WTC11 (cell line): ENCODE measurements around the gene MT1G. TPM values are rescaled to one million over a fixed set of nuclear protein-coding genes. Genes with fewer than 3 reads are reported as not detected.

Experiments
- ATAC-seq: fragments of 200-7000 bp; cut with Tn5 transposase; 2 replicates; pipeline ENCODE4 v1.10.0; 2021; ENCODE audit warnings: mild to moderate bottlenecking, moderate library complexity
- CTCF ChIA-PET: fragments of 300-600 bp; sonication (Branson Sonifier 250); formaldehyde crosslinking; loops from one replicate; lab custom pipeline; 2021; ENCODE audit warnings: antibody characterized with exemption; lab: Charles Lee
- POLR2A ChIA-PET: fragments of 350-600 bp; sonication (Branson Sonifier 250); formaldehyde crosslinking; loops from one replicate; lab custom pipeline; 2021; ENCODE audit warnings: antibody characterized with exemption; lab: Charles Lee
- DNase-seq: peaks from one replicate; pipeline ENCODE4 v3.0.0; 2021; ENCODE audit warnings: low spot score
- H3K27ac Mint-ChIP-seq: 2 replicates; pipeline ENCODE4 v1.8.0; 2021; ENCODE audit warnings: mixed read lengths
- H3K27me3 Mint-ChIP-seq: 2 replicates; pipeline ENCODE4 v1.8.0; 2021; ENCODE audit warnings: low read depth, mild to moderate bottlenecking, moderate library complexity, mixed read lengths
- H3K36me3 Mint-ChIP-seq: 2 replicates; pipeline ENCODE4 v1.8.0; 2021; ENCODE audit warnings: mixed read lengths
- H3K4me1 Mint-ChIP-seq: 2 replicates; pipeline ENCODE4 v1.8.0; 2022; ENCODE audit warnings: mixed read lengths
- H3K4me3 Mint-ChIP-seq: 2 replicates; pipeline ENCODE4 v1.8.0; 2021; ENCODE audit warnings: mild to moderate bottlenecking, moderate library complexity, mixed read lengths
- H3K9me3 Mint-ChIP-seq: 2 replicates; pipeline ENCODE4 v1.8.0; 2021; ENCODE audit warnings: mixed read lengths
- GTF2I ChIP-seq: fragments of 250-450 bp; sonication (Bioruptor Pico); conservative IDR thresholded peaks from 2 replicates; pipeline ENCODE4 v1.4.0; 2021; ENCODE audit warnings: mild to moderate bottlenecking
- RORB ChIP-seq: fragments of 250-450 bp; sonication (Bioruptor Pico); IDR thresholded peaks from 2 replicates; pipeline ENCODE4 v1.9.0; 2021; ENCODE audit warnings: mild to moderate bottlenecking
- SMAD3 ChIP-seq: sonication (generic); formaldehyde crosslinking; IDR thresholded peaks from 2 replicates; pipeline ENCODE4 v1.8.0; 2022; ENCODE audit warnings: missing genetic modification reagents, mild to moderate bottlenecking, borderline replicate concordance
- TP53 ChIP-seq: sonication (generic); formaldehyde crosslinking; IDR thresholded peaks from 2 replicates; pipeline ENCODE4 v1.8.1; 2023; ENCODE audit warnings: mild to moderate bottlenecking, missing genetic modification reagents
- ZBTB21 ChIP-seq: sonication (generic); formaldehyde crosslinking; IDR thresholded peaks from 2 replicates; pipeline ENCODE4 v1.8.1; 2023; ENCODE audit warnings: mild to moderate bottlenecking, missing genetic modification reagents, borderline replicate concordance
- ZNF121 ChIP-seq: sonication (generic); formaldehyde crosslinking; IDR thresholded peaks from 2 replicates; pipeline ENCODE4 v1.8.0; 2023; ENCODE audit warnings: missing genetic modification reagents
- ZNF138 ChIP-seq: sonication (generic); formaldehyde crosslinking; conservative IDR thresholded peaks from 2 replicates; pipeline ENCODE4 v1.8.1; 2022; ENCODE audit warnings: mild to moderate bottlenecking, moderate library complexity, missing genetic modification reagents
- ZNF396 ChIP-seq: fragments of 250-450 bp; sonication (Bioruptor Pico); IDR thresholded peaks from 2 replicates; pipeline ENCODE4 v1.8.0; 2021; ENCODE audit warnings: mild to moderate bottlenecking, moderate library complexity, borderline replicate concordance
- ZNF423 ChIP-seq: fragments of 250-450 bp; sonication (Bioruptor Pico); IDR thresholded peaks from 2 replicates; pipeline ENCODE4 v2.1.2; 2022; ENCODE audit warnings: mild to moderate bottlenecking, moderate library complexity
- total RNA-seq: library from RNA; stranded (reverse); gene quantifications from 3 replicates; pipeline ENCODE4 v1.2.3, GENCODE V29; 2021
- TF ChIP-seq, protein P1 (sequence below): sonication (generic); formaldehyde crosslinking; IDR thresholded peaks from 2 replicates; pipeline ENCODE4 v1.8.0; 2022; ENCODE audit warnings: mild to moderate bottlenecking, missing genetic modification reagents
- TF ChIP-seq, protein P2 (sequence below): sonication (generic); formaldehyde crosslinking; IDR thresholded peaks from 2 replicates; pipeline ENCODE4 v1.8.1; 2023; ENCODE audit warnings: mild to moderate bottlenecking, missing genetic modification reagents
- TF ChIP-seq, protein P3 (sequence below): sonication (generic); formaldehyde crosslinking; IDR thresholded peaks from 2 replicates; pipeline ENCODE4 v1.8.0; 2023; ENCODE audit warnings: mild to moderate bottlenecking, missing genetic modification reagents
- TF ChIP-seq, protein P4 (sequence below): sonication (generic); formaldehyde crosslinking; IDR thresholded peaks from 2 replicates; pipeline ENCODE4 v1.8.1; 2022; ENCODE audit warnings: mild to moderate bottlenecking, moderate library complexity, missing genetic modification reagents
- TF ChIP-seq, protein P5 (sequence below): fragments of 250-450 bp; sonication (Bioruptor Pico); IDR thresholded peaks from 2 replicates; pipeline ENCODE4 v1.9.0; 2021; ENCODE audit warnings: mild to moderate bottlenecking, borderline replicate concordance

Gene MT1G
- total RNA-seq, 1 experiment from 2014 or later: 333 TPM

DNA sequence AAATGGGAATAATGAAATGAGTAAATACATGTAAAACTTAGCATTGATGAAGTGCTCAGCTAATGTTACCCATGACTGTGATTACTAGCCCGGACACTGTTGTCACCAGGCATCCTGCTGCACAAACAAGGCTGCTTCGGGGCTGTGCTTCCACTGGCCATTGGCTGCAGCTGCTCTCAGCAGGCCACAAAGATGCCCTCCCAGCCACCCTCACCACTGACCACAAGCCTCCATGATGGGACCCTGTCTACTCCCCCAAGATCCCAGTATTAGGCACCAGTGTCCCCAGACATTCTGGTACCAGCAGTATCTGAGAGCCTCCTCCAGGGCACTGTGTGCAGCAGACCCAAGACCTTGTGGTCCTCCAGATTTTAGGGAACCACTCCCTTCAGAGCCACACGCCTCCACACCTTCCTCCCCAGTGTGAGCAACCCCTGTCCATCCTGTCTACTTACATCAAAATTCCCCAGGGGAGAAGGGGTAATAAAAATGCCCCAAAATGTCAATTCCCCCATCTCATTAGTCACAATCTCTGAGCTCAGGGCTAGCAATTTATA lies 42.4 kb upstream of the MT1G start (continued):
- no peak for TF ChIP-seq TP53
- TF ChIP-seq, protein P1, sequence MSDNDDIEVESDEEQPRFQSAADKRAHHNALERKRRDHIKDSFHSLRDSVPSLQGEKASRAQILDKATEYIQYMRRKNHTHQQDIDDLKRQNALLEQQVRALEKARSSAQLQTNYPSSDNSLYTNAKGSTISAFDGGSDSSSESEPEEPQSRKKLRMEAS (CRISPR knock-in tag): no peak
- TF ChIP-seq ZNF138 (CRISPR knock-in tag): no peak
- TF ChIP-seq ZNF396 (CRISPR knock-in tag): no peak
- TF ChIP-seq SMAD3 (CRISPR knock-in tag): no peak
- TF ChIP-seq, protein P2, sequence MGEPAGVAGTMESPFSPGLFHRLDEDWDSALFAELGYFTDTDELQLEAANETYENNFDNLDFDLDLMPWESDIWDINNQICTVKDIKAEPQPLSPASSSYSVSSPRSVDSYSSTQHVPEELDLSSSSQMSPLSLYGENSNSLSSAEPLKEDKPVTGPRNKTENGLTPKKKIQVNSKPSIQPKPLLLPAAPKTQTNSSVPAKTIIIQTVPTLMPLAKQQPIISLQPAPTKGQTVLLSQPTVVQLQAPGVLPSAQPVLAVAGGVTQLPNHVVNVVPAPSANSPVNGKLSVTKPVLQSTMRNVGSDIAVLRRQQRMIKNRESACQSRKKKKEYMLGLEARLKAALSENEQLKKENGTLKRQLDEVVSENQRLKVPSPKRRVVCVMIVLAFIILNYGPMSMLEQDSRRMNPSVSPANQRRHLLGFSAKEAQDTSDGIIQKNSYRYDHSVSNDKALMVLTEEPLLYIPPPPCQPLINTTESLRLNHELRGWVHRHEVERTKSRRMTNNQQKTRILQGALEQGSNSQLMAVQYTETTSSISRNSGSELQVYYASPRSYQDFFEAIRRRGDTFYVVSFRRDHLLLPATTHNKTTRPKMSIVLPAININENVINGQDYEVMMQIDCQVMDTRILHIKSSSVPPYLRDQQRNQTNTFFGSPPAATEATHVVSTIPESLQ: no peak

DNA sequence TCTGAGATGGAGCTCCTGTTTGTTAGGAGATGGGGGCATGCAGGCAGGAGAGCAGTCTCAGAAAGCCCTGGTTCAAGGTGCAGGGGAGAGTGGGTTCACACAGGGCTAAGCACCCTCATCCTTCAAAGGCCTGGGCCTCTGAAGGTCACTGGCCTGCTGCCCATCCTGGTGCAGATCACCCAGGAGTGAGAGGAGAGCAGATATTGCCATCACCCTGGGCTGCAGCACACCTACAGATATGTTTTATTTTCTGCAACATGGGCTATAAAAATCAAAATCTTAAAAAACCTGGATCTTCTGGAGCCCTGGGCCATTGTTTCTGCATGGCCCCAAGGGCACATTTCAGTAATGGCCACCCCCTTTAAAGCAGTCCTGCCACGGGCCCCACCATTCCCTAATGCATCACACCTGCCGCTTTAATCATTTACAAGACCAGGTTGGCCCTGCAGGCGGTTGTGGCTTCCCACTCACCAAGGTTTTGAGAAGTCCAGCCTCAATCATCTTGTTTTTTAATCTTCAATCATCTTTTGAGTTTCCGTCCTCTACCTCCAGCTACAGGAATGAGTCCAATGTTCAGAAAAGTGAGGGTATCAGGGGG lies 41.7 kb upstream of the MT1G start:
- POLR2A ChIA-PET: interaction anchor here (0.6 kb wide), 1 partner anchor 52 kb away, joined by 4 read pairs; no protein-coding TSS in a partner anchor
- no peak overlapping the region for H3K27ac Mint-ChIP-seq
- ATAC-seq (no peak), DNase-seq (no peak)
- peaks cover 4% of the 10 kb centered on the region; the same call in 1 of the 2 replicates for H3K27me3 Mint-ChIP-seq
- peaks cover 5% of the 10 kb centered on the region; the same call in 1 of the 2 replicates for H3K9me3 Mint-ChIP-seq
- H3K4me3 Mint-ChIP-seq: no peak overlapping the region
- peaks cover 13% of the 10 kb centered on the region for H3K4me1 Mint-ChIP-seq
- H3K36me3 Mint-ChIP-seq: no peaks in the 10 kb centered on the region
- CTCF ChIA-PET: interaction anchor here (0.7 to 2.3 kb wide), 4 partner anchors 8 to 109 kb away, joined by 3 to 7 read pairs (median 4); no protein-coding TSS in a partner anchor
- TF ChIP-seq RORB (CRISPR knock-in tag) (no peak), SMAD3 (CRISPR knock-in tag) (no peak), ZNF121 (CRISPR knock-in tag) (no peak), GTF2I (no peak), ZBTB21 (CRISPR knock-in tag) (no peak), ZNF423 (CRISPR knock-in tag) (no peak)
- TF ChIP-seq, protein P3, sequence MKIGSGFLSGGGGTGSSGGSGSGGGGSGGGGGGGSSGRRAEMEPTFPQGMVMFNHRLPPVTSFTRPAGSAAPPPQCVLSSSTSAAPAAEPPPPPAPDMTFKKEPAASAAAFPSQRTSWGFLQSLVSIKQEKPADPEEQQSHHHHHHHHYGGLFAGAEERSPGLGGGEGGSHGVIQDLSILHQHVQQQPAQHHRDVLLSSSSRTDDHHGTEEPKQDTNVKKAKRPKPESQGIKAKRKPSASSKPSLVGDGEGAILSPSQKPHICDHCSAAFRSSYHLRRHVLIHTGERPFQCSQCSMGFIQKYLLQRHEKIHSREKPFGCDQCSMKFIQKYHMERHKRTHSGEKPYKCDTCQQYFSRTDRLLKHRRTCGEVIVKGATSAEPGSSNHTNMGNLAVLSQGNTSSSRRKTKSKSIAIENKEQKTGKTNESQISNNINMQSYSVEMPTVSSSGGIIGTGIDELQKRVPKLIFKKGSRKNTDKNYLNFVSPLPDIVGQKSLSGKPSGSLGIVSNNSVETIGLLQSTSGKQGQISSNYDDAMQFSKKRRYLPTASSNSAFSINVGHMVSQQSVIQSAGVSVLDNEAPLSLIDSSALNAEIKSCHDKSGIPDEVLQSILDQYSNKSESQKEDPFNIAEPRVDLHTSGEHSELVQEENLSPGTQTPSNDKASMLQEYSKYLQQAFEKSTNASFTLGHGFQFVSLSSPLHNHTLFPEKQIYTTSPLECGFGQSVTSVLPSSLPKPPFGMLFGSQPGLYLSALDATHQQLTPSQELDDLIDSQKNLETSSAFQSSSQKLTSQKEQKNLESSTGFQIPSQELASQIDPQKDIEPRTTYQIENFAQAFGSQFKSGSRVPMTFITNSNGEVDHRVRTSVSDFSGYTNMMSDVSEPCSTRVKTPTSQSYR (CRISPR knock-in tag): no peak
- TF ChIP-seq, protein P4, sequence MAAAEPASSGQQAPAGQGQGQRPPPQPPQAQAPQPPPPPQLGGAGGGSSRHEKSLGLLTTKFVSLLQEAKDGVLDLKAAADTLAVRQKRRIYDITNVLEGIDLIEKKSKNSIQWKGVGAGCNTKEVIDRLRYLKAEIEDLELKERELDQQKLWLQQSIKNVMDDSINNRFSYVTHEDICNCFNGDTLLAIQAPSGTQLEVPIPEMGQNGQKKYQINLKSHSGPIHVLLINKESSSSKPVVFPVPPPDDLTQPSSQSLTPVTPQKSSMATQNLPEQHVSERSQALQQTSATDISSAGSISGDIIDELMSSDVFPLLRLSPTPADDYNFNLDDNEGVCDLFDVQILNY: no peak
- TF ChIP-seq, protein P5, sequence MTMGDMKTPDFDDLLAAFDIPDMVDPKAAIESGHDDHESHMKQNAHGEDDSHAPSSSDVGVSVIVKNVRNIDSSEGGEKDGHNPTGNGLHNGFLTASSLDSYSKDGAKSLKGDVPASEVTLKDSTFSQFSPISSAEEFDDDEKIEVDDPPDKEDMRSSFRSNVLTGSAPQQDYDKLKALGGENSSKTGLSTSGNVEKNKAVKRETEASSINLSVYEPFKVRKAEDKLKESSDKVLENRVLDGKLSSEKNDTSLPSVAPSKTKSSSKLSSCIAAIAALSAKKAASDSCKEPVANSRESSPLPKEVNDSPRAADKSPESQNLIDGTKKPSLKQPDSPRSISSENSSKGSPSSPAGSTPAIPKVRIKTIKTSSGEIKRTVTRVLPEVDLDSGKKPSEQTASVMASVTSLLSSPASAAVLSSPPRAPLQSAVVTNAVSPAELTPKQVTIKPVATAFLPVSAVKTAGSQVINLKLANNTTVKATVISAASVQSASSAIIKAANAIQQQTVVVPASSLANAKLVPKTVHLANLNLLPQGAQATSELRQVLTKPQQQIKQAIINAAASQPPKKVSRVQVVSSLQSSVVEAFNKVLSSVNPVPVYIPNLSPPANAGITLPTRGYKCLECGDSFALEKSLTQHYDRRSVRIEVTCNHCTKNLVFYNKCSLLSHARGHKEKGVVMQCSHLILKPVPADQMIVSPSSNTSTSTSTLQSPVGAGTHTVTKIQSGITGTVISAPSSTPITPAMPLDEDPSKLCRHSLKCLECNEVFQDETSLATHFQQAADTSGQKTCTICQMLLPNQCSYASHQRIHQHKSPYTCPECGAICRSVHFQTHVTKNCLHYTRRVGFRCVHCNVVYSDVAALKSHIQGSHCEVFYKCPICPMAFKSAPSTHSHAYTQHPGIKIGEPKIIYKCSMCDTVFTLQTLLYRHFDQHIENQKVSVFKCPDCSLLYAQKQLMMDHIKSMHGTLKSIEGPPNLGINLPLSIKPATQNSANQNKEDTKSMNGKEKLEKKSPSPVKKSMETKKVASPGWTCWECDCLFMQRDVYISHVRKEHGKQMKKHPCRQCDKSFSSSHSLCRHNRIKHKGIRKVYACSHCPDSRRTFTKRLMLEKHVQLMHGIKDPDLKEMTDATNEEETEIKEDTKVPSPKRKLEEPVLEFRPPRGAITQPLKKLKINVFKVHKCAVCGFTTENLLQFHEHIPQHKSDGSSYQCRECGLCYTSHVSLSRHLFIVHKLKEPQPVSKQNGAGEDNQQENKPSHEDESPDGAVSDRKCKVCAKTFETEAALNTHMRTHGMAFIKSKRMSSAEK: no peak
